ENCODE results near the gene ROMO1. TPM values are rescaled to one million over a fixed set of nuclear protein-coding genes. Genes with fewer than 3 reads are reported as not detected.

Gene ROMO1
- total and polyA plus RNA-seq, 2 of the 8 experiments (the other 6 are each of a cell fraction or from before 2014, with no cell fraction given): 164 to 702 TPM

DNA sequence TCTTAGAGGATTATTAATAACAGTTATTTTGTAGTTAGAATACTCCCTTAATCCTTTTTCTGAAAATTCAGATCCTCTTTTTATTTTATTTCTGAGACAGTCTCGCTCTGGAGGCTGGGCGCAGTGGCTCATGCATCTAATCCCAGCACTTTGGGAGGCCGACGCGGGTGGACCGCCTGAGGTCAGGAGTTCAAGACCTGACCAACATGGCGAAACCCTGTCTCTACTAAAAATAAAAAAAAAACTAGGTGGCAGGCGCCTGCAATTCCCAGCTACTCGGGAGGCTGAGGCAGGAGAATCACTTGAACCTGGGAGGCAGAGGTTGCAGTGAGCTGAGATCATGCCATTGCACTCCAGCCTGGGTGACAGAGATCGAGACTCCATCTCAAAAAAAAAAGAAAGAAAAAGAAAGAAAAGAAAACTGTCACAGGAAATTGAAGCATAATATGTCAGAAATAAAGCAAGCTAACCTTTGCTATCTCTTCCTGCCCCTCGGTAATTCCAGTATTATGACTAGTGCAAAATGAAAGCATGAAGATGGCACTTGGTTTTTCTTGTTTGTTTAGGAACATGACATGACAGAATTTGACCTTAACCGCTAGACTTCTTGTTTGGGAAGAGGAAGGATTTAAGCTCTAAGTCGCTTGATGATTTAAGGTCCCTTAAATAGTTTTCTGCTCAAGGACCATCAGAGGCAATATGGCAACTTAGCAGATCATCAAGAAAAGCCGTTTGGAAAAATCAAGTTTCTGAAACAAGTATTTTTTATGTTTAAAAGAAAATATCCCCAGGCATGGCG is 44.7 kb downstream of the ROMO1 start (continued):
- TF ChIP-seq CHD1 (IDR thresholded peaks at IDR 0.05; ENCODE audit: low read depth, low read length) (no peak), RBBP5 (IDR thresholded peaks at IDR 0.05; ENCODE audit: borderline replicate concordance, low read depth, low read length) (no peak), TBP (IDR thresholded peaks at IDR 0.05; ENCODE audit: low read depth, low read length) (no peak), RAD21 (IDR thresholded peaks at IDR 0.05 in 1 of 2, conservative IDR thresholded peaks at IDR 0.05 in 1 of 2; ENCODE audit: low read depth in 2 of 2, low read length in 2 of 2) (no peak)
- TF ChIP-seq, protein P1, sequence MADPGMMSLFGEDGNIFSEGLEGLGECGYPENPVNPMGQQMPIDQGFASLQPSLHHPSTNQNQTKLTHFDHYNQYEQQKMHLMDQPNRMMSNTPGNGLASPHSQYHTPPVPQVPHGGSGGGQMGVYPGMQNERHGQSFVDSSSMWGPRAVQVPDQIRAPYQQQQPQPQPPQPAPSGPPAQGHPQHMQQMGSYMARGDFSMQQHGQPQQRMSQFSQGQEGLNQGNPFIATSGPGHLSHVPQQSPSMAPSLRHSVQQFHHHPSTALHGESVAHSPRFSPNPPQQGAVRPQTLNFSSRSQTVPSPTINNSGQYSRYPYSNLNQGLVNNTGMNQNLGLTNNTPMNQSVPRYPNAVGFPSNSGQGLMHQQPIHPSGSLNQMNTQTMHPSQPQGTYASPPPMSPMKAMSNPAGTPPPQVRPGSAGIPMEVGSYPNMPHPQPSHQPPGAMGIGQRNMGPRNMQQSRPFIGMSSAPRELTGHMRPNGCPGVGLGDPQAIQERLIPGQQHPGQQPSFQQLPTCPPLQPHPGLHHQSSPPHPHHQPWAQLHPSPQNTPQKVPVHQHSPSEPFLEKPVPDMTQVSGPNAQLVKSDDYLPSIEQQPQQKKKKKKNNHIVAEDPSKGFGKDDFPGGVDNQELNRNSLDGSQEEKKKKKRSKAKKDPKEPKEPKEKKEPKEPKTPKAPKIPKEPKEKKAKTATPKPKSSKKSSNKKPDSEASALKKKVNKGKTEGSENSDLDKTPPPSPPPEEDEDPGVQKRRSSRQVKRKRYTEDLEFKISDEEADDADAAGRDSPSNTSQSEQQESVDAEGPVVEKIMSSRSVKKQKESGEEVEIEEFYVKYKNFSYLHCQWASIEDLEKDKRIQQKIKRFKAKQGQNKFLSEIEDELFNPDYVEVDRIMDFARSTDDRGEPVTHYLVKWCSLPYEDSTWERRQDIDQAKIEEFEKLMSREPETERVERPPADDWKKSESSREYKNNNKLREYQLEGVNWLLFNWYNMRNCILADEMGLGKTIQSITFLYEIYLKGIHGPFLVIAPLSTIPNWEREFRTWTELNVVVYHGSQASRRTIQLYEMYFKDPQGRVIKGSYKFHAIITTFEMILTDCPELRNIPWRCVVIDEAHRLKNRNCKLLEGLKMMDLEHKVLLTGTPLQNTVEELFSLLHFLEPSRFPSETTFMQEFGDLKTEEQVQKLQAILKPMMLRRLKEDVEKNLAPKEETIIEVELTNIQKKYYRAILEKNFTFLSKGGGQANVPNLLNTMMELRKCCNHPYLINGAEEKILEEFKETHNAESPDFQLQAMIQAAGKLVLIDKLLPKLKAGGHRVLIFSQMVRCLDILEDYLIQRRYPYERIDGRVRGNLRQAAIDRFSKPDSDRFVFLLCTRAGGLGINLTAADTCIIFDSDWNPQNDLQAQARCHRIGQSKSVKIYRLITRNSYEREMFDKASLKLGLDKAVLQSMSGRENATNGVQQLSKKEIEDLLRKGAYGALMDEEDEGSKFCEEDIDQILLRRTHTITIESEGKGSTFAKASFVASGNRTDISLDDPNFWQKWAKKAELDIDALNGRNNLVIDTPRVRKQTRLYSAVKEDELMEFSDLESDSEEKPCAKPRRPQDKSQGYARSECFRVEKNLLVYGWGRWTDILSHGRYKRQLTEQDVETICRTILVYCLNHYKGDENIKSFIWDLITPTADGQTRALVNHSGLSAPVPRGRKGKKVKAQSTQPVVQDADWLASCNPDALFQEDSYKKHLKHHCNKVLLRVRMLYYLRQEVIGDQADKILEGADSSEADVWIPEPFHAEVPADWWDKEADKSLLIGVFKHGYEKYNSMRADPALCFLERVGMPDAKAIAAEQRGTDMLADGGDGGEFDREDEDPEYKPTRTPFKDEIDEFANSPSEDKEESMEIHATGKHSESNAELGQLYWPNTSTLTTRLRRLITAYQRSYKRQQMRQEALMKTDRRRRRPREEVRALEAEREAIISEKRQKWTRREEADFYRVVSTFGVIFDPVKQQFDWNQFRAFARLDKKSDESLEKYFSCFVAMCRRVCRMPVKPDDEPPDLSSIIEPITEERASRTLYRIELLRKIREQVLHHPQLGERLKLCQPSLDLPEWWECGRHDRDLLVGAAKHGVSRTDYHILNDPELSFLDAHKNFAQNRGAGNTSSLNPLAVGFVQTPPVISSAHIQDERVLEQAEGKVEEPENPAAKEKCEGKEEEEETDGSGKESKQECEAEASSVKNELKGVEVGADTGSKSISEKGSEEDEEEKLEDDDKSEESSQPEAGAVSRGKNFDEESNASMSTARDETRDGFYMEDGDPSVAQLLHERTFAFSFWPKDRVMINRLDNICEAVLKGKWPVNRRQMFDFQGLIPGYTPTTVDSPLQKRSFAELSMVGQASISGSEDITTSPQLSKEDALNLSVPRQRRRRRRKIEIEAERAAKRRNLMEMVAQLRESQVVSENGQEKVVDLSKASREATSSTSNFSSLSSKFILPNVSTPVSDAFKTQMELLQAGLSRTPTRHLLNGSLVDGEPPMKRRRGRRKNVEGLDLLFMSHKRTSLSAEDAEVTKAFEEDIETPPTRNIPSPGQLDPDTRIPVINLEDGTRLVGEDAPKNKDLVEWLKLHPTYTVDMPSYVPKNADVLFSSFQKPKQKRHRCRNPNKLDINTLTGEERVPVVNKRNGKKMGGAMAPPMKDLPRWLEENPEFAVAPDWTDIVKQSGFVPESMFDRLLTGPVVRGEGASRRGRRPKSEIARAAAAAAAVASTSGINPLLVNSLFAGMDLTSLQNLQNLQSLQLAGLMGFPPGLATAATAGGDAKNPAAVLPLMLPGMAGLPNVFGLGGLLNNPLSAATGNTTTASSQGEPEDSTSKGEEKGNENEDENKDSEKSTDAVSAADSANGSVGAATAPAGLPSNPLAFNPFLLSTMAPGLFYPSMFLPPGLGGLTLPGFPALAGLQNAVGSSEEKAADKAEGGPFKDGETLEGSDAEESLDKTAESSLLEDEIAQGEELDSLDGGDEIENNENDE (IDR thresholded peaks at IDR 0.05; ENCODE audit: insufficient replicate concordance, low read length): no peak
